H9 (cell line): ENCODE data around the gene KRTAP9-2. TPM values are rescaled to one million over a fixed set of nuclear protein-coding genes. Genes with fewer than 3 reads are reported as not detected.

Experiments used
- DNase-seq: peaks from one replicate; pipeline ENCODE4 v3.0.0-alpha.2; 2017
- H2AFZ ChIP-seq: one replicate; pipeline ENCODE4 v1.6.1; 2013; ENCODE audit warnings: mild to moderate bottlenecking, low read length, control low read depth, moderate library complexity
- H2AK5ac ChIP-seq: 2 replicates; pipeline ENCODE4 v1.6.1; 2013; ENCODE audit warnings: low read length, control low read depth, mixed read lengths; ENCODE audit not compliant: insufficient read length
- H2BK120ac ChIP-seq: one replicate; pipeline ENCODE4 v1.6.1; 2013; ENCODE audit warnings: low read depth, mild to moderate bottlenecking, low read length, control low read depth, inconsistent platforms; ENCODE audit not compliant: poor library complexity, severe bottlenecking
- H2BK12ac ChIP-seq: 2 replicates; pipeline ENCODE4 v1.6.1; 2013; ENCODE audit warnings: low read length, control low read depth, mixed read lengths, low read depth; ENCODE audit not compliant: insufficient read length
- H2BK15ac ChIP-seq: 2 replicates; pipeline ENCODE4 v1.6.1; 2013; ENCODE audit warnings: low read depth, low read length, control low read depth
- H2BK20ac ChIP-seq: one replicate; pipeline ENCODE4 v1.6.1; 2013; ENCODE audit warnings: low read depth, mild to moderate bottlenecking, low read length, control low read depth, inconsistent platforms; ENCODE audit not compliant: poor library complexity, severe bottlenecking
- H2BK5ac ChIP-seq: 2 replicates; pipeline ENCODE4 v1.6.1; 2013; ENCODE audit warnings: low read length, control low read depth, mixed read lengths; ENCODE audit not compliant: insufficient read length
- H3K14ac ChIP-seq: 2 replicates; pipeline ENCODE4 v1.6.1; 2013; ENCODE audit warnings: low read length, control low read depth; ENCODE audit not compliant: insufficient read depth
- H3K18ac ChIP-seq: 2 replicates; pipeline ENCODE4 v1.6.1; 2013; ENCODE audit warnings: low read depth, mild to moderate bottlenecking, mixed read lengths, low read length, control low read depth; ENCODE audit not compliant: insufficient read length
- H3K23ac ChIP-seq: 2 replicates; pipeline ENCODE4 v1.6.1; 2013; ENCODE audit warnings: low read length, control low read depth, mixed read lengths, low read depth; ENCODE audit not compliant: insufficient read length
- H3K23me2 ChIP-seq: 2 replicates; pipeline ENCODE4 v1.6.1; 2013; ENCODE audit warnings: low read depth, mild to moderate bottlenecking, mixed read lengths, low read length, control low read depth; ENCODE audit not compliant: insufficient read length, poor library complexity, severe bottlenecking
- H3K27ac ChIP-seq: 2 replicates; pipeline ENCODE4 v1.5.1; 2013; ENCODE audit warnings: low read length, control low read depth, mixed read lengths, low read depth; ENCODE audit not compliant: insufficient read length
- H3K27me3 ChIP-seq: 2 replicates; pipeline ENCODE4 v1.6.1; 2013; ENCODE audit warnings: low read length, control low read depth, inconsistent platforms; ENCODE audit not compliant: insufficient read depth
- H3K4ac ChIP-seq: 2 replicates; pipeline ENCODE4 v1.6.1; 2013; ENCODE audit warnings: low read depth, mild to moderate bottlenecking, control low read depth, inconsistent platforms, low read length, moderate library complexity
- H3K4me1 ChIP-seq: 2 replicates; pipeline ENCODE4 v1.6.1; 2013; ENCODE audit warnings: low read length, control low read depth, inconsistent platforms; ENCODE audit not compliant: insufficient read depth
- H3K4me2 ChIP-seq: 2 replicates; pipeline ENCODE4 v1.6.1; 2013; ENCODE audit warnings: low read length, control low read depth, mixed read lengths; ENCODE audit not compliant: insufficient read length, insufficient read depth
- H3K56ac ChIP-seq: 2 replicates; pipeline ENCODE4 v1.6.1; 2013; ENCODE audit warnings: low read depth, mild to moderate bottlenecking, mixed read lengths, low read length, control low read depth; ENCODE audit not compliant: insufficient read length
- H3K79me1 ChIP-seq: 2 replicates; pipeline ENCODE4 v1.6.1; 2013; ENCODE audit warnings: low read depth, mild to moderate bottlenecking, moderate library complexity, low read length, control low read depth, inconsistent platforms; ENCODE audit not compliant: insufficient read depth, poor library complexity, severe bottlenecking
- H3K79me2 ChIP-seq: 2 replicates; pipeline ENCODE4 v1.6.1; 2013; ENCODE audit warnings: low read length, control low read depth, inconsistent platforms; ENCODE audit not compliant: insufficient read depth
- H3K9ac ChIP-seq: 2 replicates; pipeline ENCODE4 v1.6.1; 2013; ENCODE audit warnings: low read length, control low read depth, mixed read lengths; ENCODE audit not compliant: insufficient read length; ENCODE audit errors: extremely low read depth
- H3K9me3 ChIP-seq: one replicate; pipeline ENCODE4 v1.6.1; 2013; ENCODE audit warnings: low read depth, low read length, inconsistent platforms; ENCODE audit not compliant: control insufficient read depth
- H3T11ph ChIP-seq: one replicate; pipeline ENCODE4 v1.6.1; 2013; ENCODE audit warnings: mild to moderate bottlenecking, low read length, control low read depth, inconsistent platforms
- H4K20me1 ChIP-seq: one replicate; pipeline ENCODE4 v1.6.1; 2013; ENCODE audit not compliant: control insufficient read depth, insufficient read length, insufficient read depth
- H4K5ac ChIP-seq: 2 replicates; pipeline ENCODE4 v1.6.1; 2013; ENCODE audit warnings: low read depth, mild to moderate bottlenecking, mixed read lengths, low read length, control low read depth; ENCODE audit not compliant: insufficient read length
- H4K8ac ChIP-seq: replicated peaks from 2 replicates; pipeline ENCODE4 v1.6.1; 2013; ENCODE audit warnings: low read length, control low read depth, mixed read lengths, low read depth; ENCODE audit not compliant: insufficient read length
- H4K91ac ChIP-seq: 2 replicates; pipeline ENCODE4 v1.6.1; 2013; ENCODE audit warnings: low read depth, mild to moderate bottlenecking, moderate library complexity, mixed read lengths, low read length, control low read depth; ENCODE audit not compliant: insufficient read length
- H3K27ac Mint-ChIP-seq, 3 experiments: 2 replicates in 2 of 3; 3 replicates in 1 of 3; pipeline ENCODE4 v1.8.0; 2020 to 2021; ENCODE audit warnings: mixed read lengths in 3 of 3, mild to moderate bottlenecking in 1 of 3, moderate library complexity in 1 of 3
- H3K27me3 Mint-ChIP-seq: 2 replicates; pipeline ENCODE4 v1.8.0; 2021; ENCODE audit warnings: low read depth, mild to moderate bottlenecking, moderate library complexity, mixed read lengths
- H3K36me3 Mint-ChIP-seq, 3 experiments: 2 replicates in 2 of 3; 3 replicates in 1 of 3; pipeline ENCODE4 v1.8.0; 2020 to 2021; ENCODE audit warnings: low read depth in 3 of 3, mixed read lengths in 3 of 3; ENCODE audit not compliant: insufficient read depth in 1 of 3
- H3K4me1 Mint-ChIP-seq, 2 experiments: 2 replicates each; pipeline ENCODE4 v1.8.0; 2020; ENCODE audit warnings: mixed read lengths in 2 of 2
- H3K4me3 Mint-ChIP-seq, 2 experiments: 2 replicates in 1 of 2; 3 replicates in 1 of 2; pipeline ENCODE4 v1.8.0; 2020 to 2021; ENCODE audit warnings: mild to moderate bottlenecking in 2 of 2, mixed read lengths in 2 of 2, moderate library complexity in 1 of 2
- H3K9me3 Mint-ChIP-seq, 2 experiments: 2 replicates in 1 of 2; 3 replicates in 1 of 2; pipeline ENCODE4 v1.8.0; 2020; ENCODE audit warnings: mild to moderate bottlenecking in 2 of 2, mixed read lengths in 2 of 2, moderate library complexity in 1 of 2
- WGBS: extraction: QIAGEN DNeasy Blood & Tissue Kit; methylation state at CpG from one replicate; pipeline ENCODE4 v1.1.7; 2013; ENCODE audit warnings: missing lambda C conversion rate, low lambda C conversion rate, mixed read lengths; ENCODE audit not compliant: insufficient read length; ENCODE audit errors: extremely low coverage; 5-methylcytosine and 5-hydroxymethylcytosine counted together
- total RNA-seq: library from RNA; stranded (reverse); gene quantifications from 2 replicates; pipeline ENCODE4 v1.2.1, GENCODE V29; 2021
- TF ChIP-seq, protein P1 (sequence below): fragments of 200-600 bp; sonication (generic); conservative IDR thresholded peaks from 3 replicates; pipeline ENCODE4 v1.8.0; 2021; ENCODE audit warnings: antibody characterized with exemption, mild to moderate bottlenecking

The KRTAP9-2 gene
- total RNA-seq, 1 experiment from 2014 or later = not detected

DNA sequence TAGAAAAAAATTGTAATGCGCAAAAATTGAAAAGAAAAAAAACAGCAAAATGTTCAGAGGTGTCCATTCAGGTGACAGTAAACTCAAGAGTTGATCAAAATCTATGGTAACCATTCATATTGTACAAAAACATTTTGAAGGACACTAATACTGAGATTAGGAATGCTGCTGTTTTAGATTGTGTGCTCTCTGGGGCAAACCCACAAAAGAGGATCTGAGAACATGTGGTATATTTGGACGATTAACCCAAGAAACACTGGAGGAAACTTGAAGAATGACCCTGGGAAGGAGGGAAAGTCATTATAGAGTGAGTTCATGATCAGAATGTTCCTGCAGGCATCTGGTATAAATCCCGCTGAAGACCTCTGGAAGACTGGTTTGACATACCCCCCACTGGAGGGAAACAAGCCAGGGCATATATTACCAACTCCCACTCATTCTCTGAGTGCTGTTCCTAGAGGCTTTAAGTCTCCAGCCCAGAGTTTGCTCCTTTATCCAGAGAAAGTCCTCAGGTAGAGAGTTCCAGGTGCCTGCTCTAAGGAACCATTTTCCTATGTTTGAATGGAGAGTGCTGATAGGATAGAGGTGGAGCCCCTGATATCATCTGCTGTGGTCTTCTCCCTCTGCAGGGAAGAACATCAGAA is 49.6 kb upstream of the KRTAP9-2 start:
- no peak overlapping the region for H2BK15ac ChIP-seq
- H2AK5ac ChIP-seq = no peak overlapping the region
- no peak overlapping the region for H3K4me2 ChIP-seq
- no CpG with 5 or more reads among the region's 3 CpGs for WGBS
- H4K5ac ChIP-seq = no peak overlapping the region
- H3K79me1 ChIP-seq = no peaks in the 10 kb centered on the region
- H2BK12ac ChIP-seq = no peak overlapping the region
- H3K27ac ChIP-seq = no peak overlapping the region
- no peaks in the 10 kb centered on the region for H3K23me2 ChIP-seq
- H3K18ac ChIP-seq = no peak overlapping the region
- H3K36me3 Mint-ChIP-seq = no peaks in the 10 kb centered on the region
- H2BK5ac ChIP-seq = no peak overlapping the region
- no peaks in the 10 kb centered on the region for H3K9me3 ChIP-seq
- no peak overlapping the region for H3K56ac ChIP-seq
- no peaks in the 10 kb centered on the region for H3K4me1 ChIP-seq
- H4K8ac ChIP-seq = no peak overlapping the region
- no peaks in the 10 kb centered on the region for H3K27me3 ChIP-seq
- no peaks in the 10 kb centered on the region; a peak in 2 of 5 replicates for H3K9me3 Mint-ChIP-seq
- no peak overlapping the region for H3K4ac ChIP-seq
- no peak overlapping the region for H2AFZ ChIP-seq
- H3K27me3 Mint-ChIP-seq = no peaks in the 10 kb centered on the region; the same call in 1 of the 2 replicates
- H3T11ph ChIP-seq = no peak overlapping the region
- H3K23ac ChIP-seq = no peak overlapping the region
- TF ChIP-seq, protein P1, sequence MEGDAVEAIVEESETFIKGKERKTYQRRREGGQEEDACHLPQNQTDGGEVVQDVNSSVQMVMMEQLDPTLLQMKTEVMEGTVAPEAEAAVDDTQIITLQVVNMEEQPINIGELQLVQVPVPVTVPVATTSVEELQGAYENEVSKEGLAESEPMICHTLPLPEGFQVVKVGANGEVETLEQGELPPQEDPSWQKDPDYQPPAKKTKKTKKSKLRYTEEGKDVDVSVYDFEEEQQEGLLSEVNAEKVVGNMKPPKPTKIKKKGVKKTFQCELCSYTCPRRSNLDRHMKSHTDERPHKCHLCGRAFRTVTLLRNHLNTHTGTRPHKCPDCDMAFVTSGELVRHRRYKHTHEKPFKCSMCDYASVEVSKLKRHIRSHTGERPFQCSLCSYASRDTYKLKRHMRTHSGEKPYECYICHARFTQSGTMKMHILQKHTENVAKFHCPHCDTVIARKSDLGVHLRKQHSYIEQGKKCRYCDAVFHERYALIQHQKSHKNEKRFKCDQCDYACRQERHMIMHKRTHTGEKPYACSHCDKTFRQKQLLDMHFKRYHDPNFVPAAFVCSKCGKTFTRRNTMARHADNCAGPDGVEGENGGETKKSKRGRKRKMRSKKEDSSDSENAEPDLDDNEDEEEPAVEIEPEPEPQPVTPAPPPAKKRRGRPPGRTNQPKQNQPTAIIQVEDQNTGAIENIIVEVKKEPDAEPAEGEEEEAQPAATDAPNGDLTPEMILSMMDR = no peak
- H3K4me3 Mint-ChIP-seq = no peak overlapping the region
- H4K20me1 ChIP-seq = no peaks in the 10 kb centered on the region
- no peak overlapping the region for H2BK120ac ChIP-seq
- 0 out of 4 replicates have a peak, but pooled peaks cover 0 to 3% of the 10 kb centered on the region in 2 experiments for H3K4me1 Mint-ChIP-seq
- no peak for DNase-seq
- no peaks in the 10 kb centered on the region for H3K79me2 ChIP-seq
- H4K91ac ChIP-seq = no peak overlapping the region
- H3K27ac Mint-ChIP-seq = no peak overlapping the region
- no peak overlapping the region for H3K9ac ChIP-seq
- H2BK20ac ChIP-seq = no peak overlapping the region
- no peak overlapping the region for H3K14ac ChIP-seq
